ENCODE data around the gene OGDH.
A peak's percentile ranks its signal among the peaks of the same experiment; 100 is the strongest.

OGDH gene

DNA sequence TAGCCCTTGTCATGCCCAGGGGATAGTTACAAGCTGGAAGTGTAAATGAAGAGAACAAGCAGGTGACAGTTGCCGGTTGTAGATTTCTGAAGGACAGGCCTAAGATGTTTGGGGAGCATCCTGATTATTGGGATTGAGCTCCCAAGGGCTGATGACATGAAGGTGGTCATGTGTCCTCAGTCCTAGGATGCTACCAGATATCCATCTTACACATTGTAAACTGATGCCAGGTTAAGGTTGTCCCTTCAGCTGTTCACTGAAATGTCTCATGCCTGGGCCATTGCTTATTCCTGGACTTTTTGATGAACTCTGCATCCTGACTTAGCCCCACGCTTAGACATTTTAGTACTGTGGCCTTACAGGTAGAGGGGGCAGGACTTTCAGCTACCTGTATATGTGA, 143.6 kb downstream of the OGDH start:
- H3K36me3 ChIP-seq (ENCODE audit: insufficient read depth, insufficient read length, low read length): peaks cover 10% of the 10 kb centered on the region
- H3K9ac ChIP-seq (ENCODE audit: insufficient read length, low read depth): peak overlapping the region; percentile 82
- TF ChIP-seq ZNF274 (IDR thresholded peaks at IDR 0.05; ENCODE audit: low read depth, low read length): no peak
- no peak for TF ChIP-seq YY1 (IDR thresholded peaks at IDR 0.05; ENCODE audit: insufficient read depth, insufficient read length)
- no peak for TF ChIP-seq SUZ12 (IDR thresholded peaks at IDR 0.05; ENCODE audit: extremely low read depth, insufficient read depth, insufficient read length)
- no peak overlapping the region for H3K4me3 ChIP-seq (ENCODE audit: insufficient read length, low read depth)
- DNase-seq (ENCODE audit: low read depth, low spot score): no peak
- H3K4me1 ChIP-seq (ENCODE audit: insufficient read depth, insufficient read length): peaks cover 7% of the 10 kb centered on the region
- H3K27me3 ChIP-seq (ENCODE audit: insufficient read depth, insufficient read length): peaks cover 5% of the 10 kb centered on the region
- no peaks in the 10 kb centered on the region for H3K9me3 ChIP-seq (ENCODE audit: insufficient read depth, low read length)

GRCh38 chr7:44750424-44750823, 144.0 kb downstream of the OGDH start:
- Histone ChIP-seq H3K9me3 (ENCODE audit: insufficient read depth, low read length) (no peaks in the 10 kb centered on the region), H3K27me3 (ENCODE audit: insufficient read depth, insufficient read length) (peaks cover 5% of the 10 kb centered on the region), H3K36me3 (ENCODE audit: insufficient read depth, insufficient read length, low read length) (peaks cover 13% of the 10 kb centered on the region), H3K9ac (ENCODE audit: insufficient read length, low read depth) (no peak overlapping the region), H3K4me3 (ENCODE audit: insufficient read length, low read depth) (no peak overlapping the region), H3K4me1 (ENCODE audit: insufficient read depth, insufficient read length) (peaks cover 11% of the 10 kb centered on the region)
- no peak for DNase-seq (ENCODE audit: low read depth, low spot score)
- TF ChIP-seq SUZ12 (IDR thresholded peaks at IDR 0.05; ENCODE audit: extremely low read depth, insufficient read depth, insufficient read length): no peak
- no peak for TF ChIP-seq ZNF274 (IDR thresholded peaks at IDR 0.05; ENCODE audit: low read depth, low read length)
- TF ChIP-seq YY1 (IDR thresholded peaks at IDR 0.05; ENCODE audit: insufficient read depth, insufficient read length): no peak

GRCh38 chr7:44750921-44751571, 144.6 kb downstream of the OGDH start:
- Histone ChIP-seq H3K27me3 (ENCODE audit: insufficient read depth, insufficient read length) (peaks cover 5% of the 10 kb centered on the region), H3K9me3 (ENCODE audit: insufficient read depth, low read length) (no peaks in the 10 kb centered on the region), H3K4me3 (ENCODE audit: insufficient read length, low read depth) (no peak overlapping the region), H3K9ac (ENCODE audit: insufficient read length, low read depth) (peak overlapping the region; percentile 58), H3K36me3 (ENCODE audit: insufficient read depth, insufficient read length, low read length) (peaks cover 18% of the 10 kb centered on the region), H3K4me1 (ENCODE audit: insufficient read depth, insufficient read length) (peaks cover 17% of the 10 kb centered on the region)
- TF ChIP-seq ZNF274 (IDR thresholded peaks at IDR 0.05; ENCODE audit: low read depth, low read length): no peak
- TF ChIP-seq YY1 (IDR thresholded peaks at IDR 0.05; ENCODE audit: insufficient read depth, insufficient read length): no peak
- no peak for TF ChIP-seq SUZ12 (IDR thresholded peaks at IDR 0.05; ENCODE audit: extremely low read depth, insufficient read depth, insufficient read length)
- DNase-seq (ENCODE audit: low read depth, low spot score): no peak

DNA sequence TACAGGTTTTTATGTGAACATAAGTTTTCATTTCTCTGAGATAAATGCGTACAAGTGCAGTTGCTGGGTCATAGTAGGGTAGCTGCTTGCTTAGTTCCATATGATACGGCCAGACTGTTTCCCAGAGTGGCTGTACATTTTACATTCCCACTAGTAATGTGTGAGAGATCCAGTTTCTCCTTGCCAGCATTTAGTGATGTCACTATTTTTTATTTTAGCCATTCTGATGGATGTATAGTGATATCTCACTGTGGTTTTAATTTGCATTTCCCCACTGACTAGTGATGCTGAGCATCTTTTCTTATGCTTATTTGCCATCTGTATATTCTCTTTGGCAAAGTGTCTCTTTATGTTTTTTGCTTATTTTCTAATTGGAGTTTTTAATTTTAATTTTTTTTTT, 146.4 kb downstream of the OGDH start:
- peaks cover 5% of the 10 kb centered on the region for H3K27me3 ChIP-seq (ENCODE audit: insufficient read depth, insufficient read length)
- H3K36me3 ChIP-seq (ENCODE audit: insufficient read depth, insufficient read length, low read length): peaks cover 34% of the 10 kb centered on the region
- no peak for DNase-seq (ENCODE audit: low read depth, low spot score)
- TF ChIP-seq SUZ12 (IDR thresholded peaks at IDR 0.05; ENCODE audit: extremely low read depth, insufficient read depth, insufficient read length) (no peak), YY1 (IDR thresholded peaks at IDR 0.05; ENCODE audit: insufficient read depth, insufficient read length) (no peak), ZNF274 (IDR thresholded peaks at IDR 0.05; ENCODE audit: low read depth, low read length) (no peak)
- no peaks in the 10 kb centered on the region for H3K9me3 ChIP-seq (ENCODE audit: insufficient read depth, low read length)
- H3K4me3 ChIP-seq (ENCODE audit: insufficient read length, low read depth): no peak overlapping the region
- peaks cover 24% of the 10 kb centered on the region for H3K4me1 ChIP-seq (ENCODE audit: insufficient read depth, insufficient read length)
- no peak overlapping the region for H3K9ac ChIP-seq (ENCODE audit: insufficient read length, low read depth)

DNA sequence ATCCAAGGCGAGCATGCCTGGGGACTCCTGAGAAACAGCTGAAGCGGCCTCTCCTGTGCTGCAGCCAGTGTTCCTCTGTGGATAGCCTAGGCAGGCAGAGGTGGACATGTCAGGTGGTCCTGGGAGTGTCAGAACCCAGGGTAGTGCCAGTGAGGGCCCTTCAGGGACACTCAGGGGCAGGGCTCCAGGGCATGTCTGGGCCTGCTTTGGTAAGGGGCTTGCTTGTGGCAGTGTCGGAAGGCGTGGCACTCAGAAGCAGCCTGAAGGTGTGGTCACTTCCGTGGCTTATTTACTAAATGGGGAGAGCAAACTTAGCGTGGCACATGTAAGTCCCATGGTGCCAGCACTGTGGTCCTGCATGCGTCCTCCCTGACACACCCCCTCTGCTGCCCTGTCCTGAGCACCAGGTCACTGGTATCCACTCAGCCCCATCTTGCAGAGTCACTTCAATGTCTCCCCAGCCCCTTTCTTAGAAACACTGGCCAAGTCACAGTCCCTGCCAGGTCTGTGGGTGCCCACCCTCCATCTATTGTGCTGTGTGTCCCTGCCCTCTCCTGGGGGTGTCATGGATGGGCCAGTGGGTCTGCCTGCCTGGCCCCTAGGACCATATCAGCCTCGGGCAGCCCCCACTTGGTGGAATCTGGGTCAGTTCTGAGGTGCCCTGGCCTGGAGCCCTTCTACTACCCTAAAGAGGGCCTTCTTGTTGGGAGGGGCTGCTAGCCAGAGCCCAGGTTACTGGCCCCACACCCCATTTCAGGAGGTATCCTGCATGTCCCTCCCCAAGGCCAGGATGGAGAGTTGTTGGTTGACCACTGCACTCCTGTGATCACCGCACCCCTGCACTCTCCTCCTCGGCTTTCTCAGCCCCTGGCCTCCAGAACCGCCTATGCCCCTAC, 148.6 kb downstream of the OGDH start:
- no peak for DNase-seq (ENCODE audit: low read depth, low spot score)
- no peaks in the 10 kb centered on the region for H3K9me3 ChIP-seq (ENCODE audit: insufficient read depth, low read length)
- H3K27me3 ChIP-seq (ENCODE audit: insufficient read depth, insufficient read length): no peaks in the 10 kb centered on the region
- H3K4me1 ChIP-seq (ENCODE audit: insufficient read depth, insufficient read length): peaks cover 25% of the 10 kb centered on the region
- TF ChIP-seq YY1 (IDR thresholded peaks at IDR 0.05; ENCODE audit: insufficient read depth, insufficient read length): no peak
- no peak for TF ChIP-seq ZNF274 (IDR thresholded peaks at IDR 0.05; ENCODE audit: low read depth, low read length)
- no peak for TF ChIP-seq SUZ12 (IDR thresholded peaks at IDR 0.05; ENCODE audit: extremely low read depth, insufficient read depth, insufficient read length)
- no peak overlapping the region for H3K4me3 ChIP-seq (ENCODE audit: insufficient read length, low read depth)
- no peak overlapping the region for H3K9ac ChIP-seq (ENCODE audit: insufficient read length, low read depth)
- peaks cover 46% of the 10 kb centered on the region for H3K36me3 ChIP-seq (ENCODE audit: insufficient read depth, insufficient read length, low read length)

- H3K27me3 ChIP-seq (ENCODE audit: insufficient read depth, insufficient read length): no peaks in the 10 kb centered on the region
- peak overlapping the region; percentile 36 for H3K9ac ChIP-seq (ENCODE audit: insufficient read length, low read depth)
- peaks cover 50% of the 10 kb centered on the region for H3K36me3 ChIP-seq (ENCODE audit: insufficient read depth, insufficient read length, low read length)
- no peak for TF ChIP-seq SUZ12 (IDR thresholded peaks at IDR 0.05; ENCODE audit: extremely low read depth, insufficient read depth, insufficient read length)
- TF ChIP-seq ZNF274 (IDR thresholded peaks at IDR 0.05; ENCODE audit: low read depth, low read length): no peak
- no peak for TF ChIP-seq YY1 (IDR thresholded peaks at IDR 0.05; ENCODE audit: insufficient read depth, insufficient read length)
- H3K4me1 ChIP-seq (ENCODE audit: insufficient read depth, insufficient read length): peaks cover 23% of the 10 kb centered on the region
- H3K4me3 ChIP-seq (ENCODE audit: insufficient read length, low read depth): no peak overlapping the region
- H3K9me3 ChIP-seq (ENCODE audit: insufficient read depth, low read length): no peaks in the 10 kb centered on the region
- DNase-seq (ENCODE audit: low read depth, low spot score): no peak
Measured at GRCh38 chr7:44755698-44756627, 149.5 kb downstream of the OGDH start.

Data from NT2/D1 (cell line).